Activated CD8-positive, alpha-beta memory T cell treated with anti-CD3 and anti-CD28 coated beads for 24 hours (primary cell): ENCODE data around the gene NFATC1.
"Not testable (repeated sequence)": the region's sequence is repeated elsewhere in the genome, so short reads cannot be mapped to it uniquely, and the experiment has no call there.

Source experiments
- DNase-seq: peaks from one replicate; pipeline ENCODE4 v3.0.0-alpha.2; 2020

The NFATC1 gene

DNA sequence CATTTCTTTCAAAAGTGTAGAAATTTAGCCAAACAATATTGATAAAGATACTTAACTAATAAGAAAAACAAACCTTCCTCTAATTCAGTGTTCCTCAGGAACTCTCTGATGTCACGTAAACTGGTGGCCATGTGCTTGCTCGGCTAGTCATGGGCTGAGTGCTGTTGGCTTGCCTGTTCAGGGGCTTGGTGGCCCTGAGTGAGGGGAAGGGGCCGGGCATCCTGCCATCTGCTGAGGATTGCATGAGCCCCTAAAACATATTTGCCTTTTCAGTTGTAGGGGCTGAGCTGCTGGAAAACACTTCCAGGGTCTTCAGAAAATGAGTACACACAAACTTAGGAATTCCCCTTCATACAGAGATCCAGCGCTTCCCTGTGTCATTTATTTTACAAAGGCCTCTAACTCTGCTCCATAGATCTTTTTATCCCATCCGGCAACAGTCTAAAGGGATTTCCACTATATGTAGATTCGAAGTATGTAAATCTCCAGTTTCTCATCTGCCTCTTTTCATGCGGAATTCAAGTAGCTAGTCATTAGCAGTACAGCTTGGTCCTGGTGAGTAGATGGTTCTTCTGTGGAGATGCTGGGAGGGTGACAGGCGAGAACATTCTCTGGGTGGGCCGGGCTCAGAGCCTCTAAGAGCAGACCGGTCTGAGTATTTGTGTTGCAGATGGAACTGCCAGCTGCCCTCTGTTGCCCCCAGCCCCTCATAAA is 20.1 kb upstream of the NFATC1 start:
- DNase-seq = no peak

GRCh38 chr18:79376661-79377060 is 19.1 kb upstream of the NFATC1 start:
- DNase-seq = not testable (repeated sequence)

GRCh38 chr18:79377187-79377891 is 18.4 kb upstream of the NFATC1 start:
- DNase-seq = no peak

GRCh38 chr18:79378536-79379250 is 17.0 kb upstream of the NFATC1 start:
- peak; percentile 93 for DNase-seq

DNA sequence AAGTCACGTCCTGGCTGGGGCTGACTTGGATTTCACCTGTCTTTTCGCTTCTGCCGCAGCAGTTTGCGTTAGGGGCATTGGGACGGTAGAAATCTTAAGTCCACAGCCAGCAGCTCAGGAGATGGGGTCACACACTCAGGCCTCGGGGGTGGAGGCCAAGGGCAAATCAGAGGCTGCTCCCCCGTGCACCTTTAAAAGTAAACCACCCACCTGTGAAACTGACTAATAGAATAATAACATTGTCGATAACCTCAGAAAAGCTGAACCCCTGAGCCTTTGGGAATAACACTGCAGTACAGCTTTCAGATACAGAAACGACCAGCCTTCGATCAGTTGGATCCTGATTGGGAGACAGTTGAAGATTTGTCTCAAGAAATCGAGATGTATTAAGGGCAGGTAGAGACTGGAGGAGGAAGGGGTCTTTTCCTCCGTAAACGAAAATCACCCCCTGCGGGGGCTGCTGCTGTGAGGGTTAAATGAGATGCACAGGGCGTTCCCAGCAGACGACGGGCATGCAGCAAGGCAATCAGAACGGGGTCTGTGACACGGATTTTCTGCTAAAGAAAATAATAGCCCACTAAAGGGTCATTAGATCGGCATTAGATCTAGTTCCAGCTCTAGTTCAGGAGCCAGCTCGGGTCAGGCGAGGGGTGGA is 16.4 kb upstream of the NFATC1 start:
- DNase-seq = no peak

DNA sequence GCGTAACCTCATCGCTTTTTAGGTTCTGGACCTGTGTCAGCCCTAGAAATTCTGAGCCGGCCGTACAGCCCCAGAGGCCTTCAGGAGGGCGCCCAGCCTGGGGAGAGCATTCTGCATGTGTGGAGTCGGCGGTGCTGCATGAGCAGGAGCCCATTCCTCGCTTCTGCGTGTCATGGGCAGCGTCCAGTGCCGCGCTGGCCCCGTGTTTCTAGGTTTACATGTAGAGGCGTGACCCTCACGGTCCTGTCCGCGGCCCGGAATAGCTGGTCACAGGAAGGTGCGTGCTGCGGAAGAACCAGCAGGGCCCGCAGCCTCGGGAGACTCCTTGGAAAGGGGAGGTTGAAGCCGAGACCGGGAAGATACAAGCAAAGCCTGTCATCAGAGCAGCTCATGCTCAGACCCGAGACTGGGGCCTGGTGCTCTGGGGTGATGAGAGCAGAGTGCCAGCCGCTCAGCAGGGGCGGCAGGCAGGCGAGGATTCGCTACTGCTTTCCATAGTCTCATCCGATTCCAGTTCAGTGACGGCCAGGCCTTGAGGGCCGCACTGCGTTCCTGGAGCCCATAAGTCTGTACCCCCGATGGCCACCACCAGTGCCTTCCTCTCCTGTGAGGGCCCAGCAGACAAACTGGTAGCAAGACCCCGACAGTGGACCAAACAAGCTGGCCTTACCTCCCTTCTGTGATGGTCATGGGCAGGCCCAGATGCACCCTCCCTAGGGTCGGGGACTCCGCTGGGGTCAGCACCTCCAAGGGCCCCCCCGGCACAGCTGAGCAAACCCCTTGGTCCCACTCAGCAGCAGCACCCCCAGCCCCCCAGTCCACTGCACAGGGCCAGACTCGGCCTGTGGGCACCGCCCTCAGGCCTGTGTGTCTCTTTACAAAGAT is 15.6 kb upstream of the NFATC1 start:
- no peak for DNase-seq

GRCh38 chr18:79380816-79381806 is 14.6 kb upstream of the NFATC1 start:
- DNase-seq = peak; percentile 92

DNA sequence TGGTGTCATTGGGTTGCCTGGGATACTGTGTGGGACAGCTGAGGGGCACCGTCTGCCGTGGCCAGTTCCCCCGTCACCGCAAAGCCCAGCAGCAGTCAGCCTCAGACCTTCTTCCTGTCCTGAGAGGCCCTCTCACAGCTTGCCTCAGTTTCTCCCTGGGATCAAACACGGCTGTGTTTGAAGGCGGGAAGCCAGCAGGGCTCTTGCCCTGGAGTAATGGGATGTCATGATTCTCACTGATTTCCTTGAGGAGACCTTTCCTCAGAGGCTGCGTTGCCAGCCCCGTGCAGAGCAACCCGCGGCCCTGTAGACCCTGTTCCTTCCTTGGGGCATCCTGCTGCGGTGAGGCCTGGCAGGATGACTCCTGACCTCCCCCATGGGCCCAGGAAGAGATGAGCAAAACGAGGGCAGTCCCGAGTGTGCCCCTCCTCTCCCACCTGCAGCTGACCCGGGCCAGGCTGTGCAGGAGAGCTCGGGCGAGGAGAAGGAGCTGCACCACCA is 13.9 kb upstream of the NFATC1 start:
- no peak for DNase-seq

- no peak for DNase-seq
Measured at GRCh38 chr18:79382681-79383387, 12.9 kb upstream of the NFATC1 start.

- DNase-seq = no peak
Measured at GRCh38 chr18:79383388-79384056, 12.2 kb upstream of the NFATC1 start.

DNA sequence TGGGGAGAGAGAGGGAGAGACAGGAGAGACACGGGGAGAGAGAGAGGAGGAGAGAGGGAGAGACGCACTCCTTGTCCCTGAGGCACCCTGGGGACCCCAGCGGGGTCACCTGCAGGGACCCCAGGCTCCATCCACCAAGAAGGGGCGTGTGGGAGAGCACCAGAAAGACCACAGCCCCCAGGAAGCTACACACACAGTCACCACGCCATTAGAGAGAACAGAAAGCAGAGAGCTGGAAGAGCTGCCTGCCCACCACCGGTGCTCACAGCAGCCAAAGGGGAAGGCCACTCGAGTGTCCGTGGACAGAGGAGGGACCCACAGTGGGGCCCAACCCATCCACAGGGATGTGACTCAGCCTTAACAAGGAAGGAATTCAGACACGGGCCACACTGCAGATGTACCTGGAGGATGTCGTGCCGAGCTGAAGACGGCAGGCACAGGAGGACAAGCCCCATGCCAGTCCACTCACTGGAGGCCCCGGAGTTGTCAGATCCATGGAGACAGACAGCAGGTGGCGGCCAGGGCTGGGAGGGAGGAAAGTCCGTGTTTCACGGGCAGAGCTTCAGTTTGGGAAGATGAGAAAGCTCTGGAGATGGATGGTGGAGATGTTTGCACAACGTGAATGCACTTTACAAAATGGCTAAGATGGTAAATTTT is 11.5 kb upstream of the NFATC1 start:
- no peak for DNase-seq

- DNase-seq = no peak
Measured at GRCh38 chr18:79384834-79385233, 10.9 kb upstream of the NFATC1 start.

DNA sequence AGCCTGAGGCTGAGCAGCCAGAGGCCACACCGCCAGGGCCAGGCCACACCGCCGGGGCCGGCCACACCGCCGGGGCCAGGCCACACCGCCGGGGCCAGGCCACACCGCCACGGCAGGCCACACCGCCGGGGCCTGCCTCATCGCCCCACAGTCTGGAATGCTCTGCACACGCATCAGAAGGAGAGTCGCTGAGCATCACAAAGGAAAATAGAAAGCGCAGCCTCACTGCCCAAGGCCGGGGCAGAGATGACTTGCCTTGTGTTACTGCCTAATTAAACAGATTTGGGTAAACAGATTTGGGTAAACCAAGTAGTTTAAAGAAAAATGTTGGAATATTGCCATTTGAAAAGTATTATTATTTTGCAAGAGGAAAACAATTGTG is 10.4 kb upstream of the NFATC1 start:
- DNase-seq = no peak

DNA sequence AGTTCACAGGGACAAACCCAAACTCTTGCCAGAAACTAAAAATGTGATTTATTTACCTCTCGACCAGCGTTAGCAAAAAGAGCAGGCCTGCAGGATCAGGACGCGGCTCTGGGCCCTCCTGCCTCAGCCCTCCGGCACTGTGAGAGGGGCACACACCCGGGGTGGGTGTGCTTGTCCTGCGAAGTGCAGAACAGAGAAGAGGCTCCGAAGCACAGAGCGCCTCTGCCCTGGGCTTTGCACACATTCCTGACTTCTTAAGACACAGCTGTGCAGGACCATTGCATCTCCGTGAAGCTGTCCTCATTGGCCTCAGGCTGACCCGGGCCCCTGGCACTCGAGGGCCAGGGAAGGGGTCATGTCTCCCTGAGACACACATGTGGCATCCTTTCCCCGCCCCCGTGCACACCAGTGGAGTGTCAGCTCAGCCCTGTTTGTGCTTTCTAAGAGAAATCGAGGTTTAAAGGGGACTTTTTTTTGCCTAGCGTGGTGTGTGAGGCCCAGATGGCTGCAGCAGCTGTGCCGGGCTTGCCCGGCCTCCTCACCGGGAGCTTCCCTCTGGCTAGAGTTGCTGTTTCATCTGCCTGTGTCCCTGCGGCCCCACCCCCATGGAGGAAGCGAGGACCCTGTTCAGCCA is 9.9 kb upstream of the NFATC1 start:
- DNase-seq = peak; percentile 56

- peak; percentile 40 for DNase-seq
Measured at GRCh38 chr18:79386547-79386946, 9.2 kb upstream of the NFATC1 start.

- peak; percentile 32 for DNase-seq
Measured at GRCh38 chr18:79387214-79387613, 8.5 kb upstream of the NFATC1 start.

DNA sequence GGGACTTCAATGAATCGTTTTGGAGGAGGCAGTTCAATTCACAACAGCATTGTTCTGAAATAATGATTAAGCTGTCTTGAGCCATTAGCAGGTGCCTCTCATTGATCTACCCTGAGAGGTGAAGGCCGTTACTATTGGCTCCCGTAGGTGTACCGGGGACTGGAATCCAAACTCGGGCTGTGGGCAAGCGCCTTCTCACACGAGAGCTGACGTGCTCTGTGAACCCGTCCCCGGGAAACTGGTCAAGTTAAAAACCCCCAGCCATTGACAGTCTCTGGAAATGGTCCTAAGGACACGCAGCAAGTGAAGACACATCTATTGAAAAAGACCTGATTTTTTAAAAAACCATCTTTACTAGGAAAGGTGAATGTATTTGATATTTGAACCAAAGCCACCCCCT is 8.1 kb upstream of the NFATC1 start:
- DNase-seq = peak; percentile 50

GRCh38 chr18:79388043-79388442 is 7.7 kb upstream of the NFATC1 start:
- no peak for DNase-seq

DNA sequence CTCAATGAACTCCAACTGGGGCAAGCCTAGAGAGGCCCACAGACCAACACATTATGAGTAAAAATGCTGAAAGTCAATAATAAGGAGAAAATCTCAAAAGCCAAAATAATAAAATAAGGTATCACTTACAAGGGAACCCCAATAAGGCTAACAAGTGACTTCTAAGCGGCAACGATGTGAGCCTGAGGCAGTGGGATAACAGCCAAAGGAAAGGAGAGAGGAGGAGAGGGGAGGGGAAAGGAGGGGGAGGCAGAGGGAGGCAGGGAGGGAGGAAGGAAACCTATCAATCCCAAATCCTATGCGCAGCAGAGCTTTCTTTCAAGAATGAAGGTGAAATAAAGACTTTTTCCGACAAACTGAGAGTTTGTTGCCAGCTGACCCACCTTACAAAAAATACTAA is 6.0 kb upstream of the NFATC1 start:
- no peak for DNase-seq
